Temporal lobe (tissue), 2 donors: ENCODE data around the gene MAP6. TPM values are rescaled to one million over a fixed set of nuclear protein-coding genes. Genes with fewer than 3 reads are reported as not detected.

Experiments
- small RNA-seq: library from RNA; depleted of rRNA; stranded (forward); fragments of <200 nt; gene quantifications from one replicate; pipeline ENCODE3, GENCODE V24; 2014; ENCODE audit warnings: low replicate concordance
- total RNA-seq: library from RNA; depleted of rRNA; stranded (reverse); fragments of >200 nt; gene quantifications from one replicate; pipeline ENCODE4 v1.2.3, GENCODE V29; 2014

Gene MAP6
- total RNA-seq, 1 donor from 2014 or later, result 77.9 TPM

Small RNAs within 50 kb of the gene (small RNA-seq; reads per million reads assigned to genes)
- not detected for gene AP001922.4

Other genes with a start within 250 kb of the MAP6 start
- gene KLHL35, start 235.8 kb downstream of the MAP6 start, total RNA-seq, result 16.0 TPM
- gene GDPD5, start 143.1 kb downstream of the MAP6 start, total RNA-seq, result 9.6 TPM
- gene SERPINH1, start 106.8 kb downstream of the MAP6 start, total RNA-seq, result 27.8 TPM
- gene MOGAT2, start 48.8 kb upstream of the MAP6 start, total RNA-seq, result 0.25 TPM
- 3.2 TPM for gene DGAT2, start 99.7 kb upstream of the MAP6 start, total RNA-seq
- gene UVRAG, start 146.2 kb upstream of the MAP6 start, total RNA-seq, result 27.0 TPM